Stimulated activated CD8-positive, alpha-beta memory T cell treated with anti-CD3 and anti-CD28 coated beads, Interleukin-12 subunit alpha, Interleukin-12 subunit beta, amount 100 ng/mL, for 24 hours (primary cell): ENCODE measurements around the gene GRAP2.
"Not testable (repeated sequence)": the region's sequence is repeated elsewhere in the genome, so short reads cannot be mapped to it uniquely, and the experiment has no call there.

Experiments
- DNase-seq: peaks from one replicate; pipeline ENCODE4 v3.0.0-alpha.2; 2020; ENCODE audit errors: extremely low read depth

GRAP2 gene

DNA sequence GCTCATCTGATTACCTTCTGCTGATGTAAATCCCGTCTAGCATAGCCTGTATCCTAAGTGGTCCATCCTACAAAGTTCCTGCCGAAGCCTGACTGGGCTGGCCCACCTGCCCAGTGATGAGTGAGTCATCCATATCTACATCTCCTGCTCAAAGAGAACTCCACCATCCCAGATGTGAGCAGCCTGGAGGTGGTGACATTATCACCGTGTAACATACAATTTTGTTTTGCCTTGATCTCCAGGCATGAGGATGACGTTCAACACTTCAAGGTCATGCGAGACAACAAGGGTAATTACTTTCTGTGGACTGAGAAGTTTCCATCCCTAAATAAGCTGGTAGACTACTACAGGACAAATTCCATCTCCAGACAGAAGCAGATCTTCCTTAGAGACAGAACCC lies 64.9 kb downstream of the GRAP2 start:
- no peak for DNase-seq

DNA sequence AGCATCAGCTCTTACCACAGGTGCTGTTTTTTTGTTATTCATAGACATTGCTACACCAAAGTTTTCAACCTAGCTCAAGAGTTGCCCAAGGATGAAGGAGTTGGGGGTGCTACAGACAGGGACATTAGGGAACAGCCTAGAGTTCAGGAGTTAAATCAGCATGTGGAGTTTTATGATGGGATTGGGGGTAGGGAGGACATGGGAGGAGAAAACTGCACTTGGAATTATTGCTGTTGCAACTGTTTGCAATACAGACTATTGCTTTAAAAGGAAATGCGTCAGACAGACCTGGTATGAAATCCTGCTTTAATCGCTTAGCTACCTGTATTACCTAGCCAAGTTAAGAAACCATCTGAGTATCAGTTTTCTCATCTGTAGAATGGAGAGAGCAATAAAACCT lies 65.6 kb downstream of the GRAP2 start:
- DNase-seq = no peak

DNA sequence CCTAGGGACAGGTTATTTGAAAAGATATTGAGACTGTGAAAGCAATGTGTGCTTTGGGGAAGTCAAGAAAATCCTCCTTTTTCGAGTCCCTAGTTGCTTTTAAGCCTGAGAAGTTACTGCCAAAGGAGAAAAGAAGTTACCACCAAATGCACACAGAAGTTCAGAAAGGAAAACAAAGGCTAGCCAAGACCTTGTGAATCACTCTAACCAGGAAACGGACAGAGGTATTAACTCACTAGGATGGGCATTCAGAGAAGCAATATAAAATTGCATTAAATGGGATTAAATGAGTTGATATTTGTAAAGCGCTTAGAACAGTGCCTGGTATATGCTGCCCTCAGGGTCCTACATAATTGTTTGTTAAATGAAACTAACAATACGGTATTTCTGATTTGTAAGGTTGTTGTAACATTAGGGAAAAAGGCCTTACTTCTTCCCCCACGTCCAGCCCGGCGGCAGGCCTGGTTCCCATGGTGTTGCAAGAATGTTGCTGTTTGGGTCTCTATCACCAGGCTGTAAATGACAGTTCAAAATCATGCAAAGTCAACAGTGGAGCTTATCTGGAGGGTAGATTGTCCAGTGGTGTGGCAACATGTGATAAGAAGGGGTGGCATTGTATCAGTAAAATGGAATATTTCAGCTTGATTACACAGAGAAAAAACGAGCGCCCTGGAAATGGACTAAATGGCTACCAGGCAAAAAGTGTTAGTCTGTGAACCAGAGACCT lies 66.4 kb downstream of the GRAP2 start:
- DNase-seq = no peak

DNA sequence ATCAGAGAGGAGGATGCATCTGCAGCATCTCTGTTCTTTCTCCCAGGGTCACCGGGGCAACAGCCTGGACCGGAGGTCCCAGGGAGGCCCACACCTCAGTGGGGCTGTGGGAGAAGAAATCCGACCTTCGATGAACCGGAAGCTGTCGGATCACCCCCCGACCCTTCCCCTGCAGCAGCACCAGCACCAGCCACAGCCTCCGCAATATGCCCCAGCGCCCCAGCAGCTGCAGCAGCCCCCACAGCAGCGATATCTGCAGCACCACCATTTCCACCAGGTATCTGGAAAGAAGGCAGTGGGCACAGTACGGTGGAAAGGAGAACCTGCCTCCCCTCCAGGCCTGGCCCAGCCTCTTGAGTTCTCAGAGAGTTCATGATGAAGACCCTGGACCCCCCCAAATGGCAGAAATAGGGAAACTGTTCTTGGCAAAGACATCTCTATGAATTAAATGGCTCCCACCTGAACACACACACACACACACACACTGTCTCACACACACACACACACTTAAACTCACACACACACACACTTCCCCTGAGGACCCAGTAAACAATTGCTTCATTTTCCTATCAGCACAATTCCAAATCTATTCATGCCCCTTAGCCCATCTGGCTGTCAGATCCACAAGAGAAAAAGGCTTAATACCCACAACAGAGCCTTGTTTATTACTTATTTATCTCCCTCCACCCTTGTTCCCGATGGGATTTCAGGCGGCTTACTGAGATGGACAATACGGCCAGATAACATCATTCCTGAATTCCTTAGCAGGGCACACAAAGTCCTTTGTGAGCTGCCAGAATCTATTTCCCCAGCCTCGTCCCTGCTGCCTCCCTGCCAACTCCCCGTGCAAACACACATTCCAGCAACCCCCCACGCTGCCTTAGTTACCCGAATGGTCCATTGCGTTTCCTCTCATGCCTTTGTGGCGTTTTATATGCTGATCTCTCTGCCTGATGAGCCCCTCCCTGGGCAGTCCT lies 67.4 kb downstream of the GRAP2 start:
- no peak for DNase-seq

DNA sequence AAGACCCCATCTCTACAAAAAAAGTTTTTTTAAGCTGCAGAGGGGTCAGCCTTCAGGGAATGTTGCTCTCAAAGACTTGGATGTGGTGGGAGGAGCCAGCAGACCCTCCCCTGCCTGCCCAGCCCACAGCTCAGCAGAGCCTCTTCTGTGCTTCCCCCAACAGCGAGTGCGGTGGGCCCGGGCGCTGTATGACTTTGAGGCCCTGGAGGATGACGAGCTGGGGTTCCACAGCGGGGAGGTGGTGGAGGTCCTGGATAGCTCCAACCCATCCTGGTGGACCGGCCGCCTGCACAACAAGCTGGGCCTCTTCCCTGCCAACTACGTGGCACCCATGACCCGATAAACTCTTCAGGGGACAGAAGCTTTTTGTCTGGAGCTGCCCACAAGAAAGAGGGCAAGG lies 69.9 kb downstream of the GRAP2 start:
- DNase-seq = no peak

DNA sequence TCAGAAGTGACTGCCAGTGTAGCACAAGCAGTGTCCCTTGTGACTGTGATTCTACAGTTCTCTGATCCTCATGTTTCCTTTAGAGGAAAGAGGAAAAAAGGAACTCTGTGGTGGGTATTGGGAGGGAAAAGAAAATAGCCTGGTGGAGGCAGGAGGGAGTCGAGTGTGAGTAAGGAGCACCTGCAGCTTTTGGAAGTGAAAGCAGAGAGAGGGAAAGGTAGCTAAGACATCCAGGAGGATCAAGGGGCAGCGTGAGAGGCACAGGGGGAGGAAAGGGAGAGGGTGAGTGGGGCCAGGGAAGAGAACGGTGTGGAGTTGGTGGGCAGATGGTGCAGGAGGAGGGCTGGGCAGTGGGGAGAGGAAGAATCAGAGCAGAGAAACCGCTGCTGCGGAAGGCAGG lies 71.8 kb downstream of the GRAP2 start:
- no peak for DNase-seq

DNA sequence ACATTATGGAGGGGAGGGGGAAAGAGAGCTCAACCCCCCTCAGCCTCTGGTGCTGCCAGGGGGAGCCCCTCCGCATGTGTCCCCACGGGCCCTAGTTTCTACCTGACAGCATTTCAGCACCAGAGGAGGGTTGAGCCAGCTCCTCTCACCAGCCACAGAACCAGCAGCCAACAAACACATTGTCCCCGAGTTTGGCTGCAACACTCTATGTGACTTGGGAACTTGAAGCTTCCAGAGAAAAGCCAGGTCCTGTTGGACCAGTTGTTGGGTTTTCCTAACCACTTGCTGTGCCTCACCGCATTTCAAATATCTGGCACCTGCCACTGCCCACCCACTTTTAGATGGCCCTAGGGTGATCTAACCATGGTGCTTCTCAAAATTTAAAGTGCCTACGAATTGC lies 72.8 kb downstream of the GRAP2 start:
- no peak for DNase-seq

DNA sequence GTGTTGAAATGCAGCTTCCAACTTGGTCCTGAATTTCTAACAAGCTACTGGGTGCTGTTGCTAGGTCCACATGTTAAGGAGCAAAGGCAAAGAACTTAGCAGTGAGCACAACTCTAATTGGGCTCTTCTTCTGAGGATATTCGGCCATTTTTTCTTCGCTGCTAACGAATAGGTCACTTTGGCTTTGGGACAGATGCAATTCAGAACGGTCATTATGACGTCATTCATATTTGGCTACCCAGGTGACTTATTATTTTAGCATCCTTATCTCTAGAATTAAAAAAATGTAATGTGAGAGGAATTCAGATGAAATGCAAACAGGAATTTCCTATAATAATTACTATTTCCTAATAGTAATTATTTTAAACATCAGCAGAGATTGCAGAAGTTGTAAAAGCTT lies 73.2 kb downstream of the GRAP2 start:
- no peak for DNase-seq

DNA sequence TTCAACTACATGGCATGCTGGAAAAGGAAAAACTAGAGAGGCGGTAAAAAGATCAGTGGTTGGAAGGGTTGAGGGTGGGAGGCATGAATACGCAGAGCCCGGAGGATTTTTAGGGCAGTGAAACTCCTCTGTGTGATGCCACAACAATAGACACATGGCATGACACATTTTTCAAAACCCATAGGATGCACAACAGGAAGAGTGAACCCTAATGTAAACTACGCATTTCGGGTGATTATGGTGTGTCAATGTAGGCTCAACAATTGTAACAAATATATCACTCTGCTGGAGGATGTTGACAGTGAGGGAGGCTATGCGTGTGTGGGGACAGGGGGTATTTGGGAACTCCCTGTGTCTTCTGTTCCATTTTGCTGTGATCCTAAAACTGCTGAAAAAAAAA lies 78.2 kb downstream of the GRAP2 start:
- no peak for DNase-seq

DNA sequence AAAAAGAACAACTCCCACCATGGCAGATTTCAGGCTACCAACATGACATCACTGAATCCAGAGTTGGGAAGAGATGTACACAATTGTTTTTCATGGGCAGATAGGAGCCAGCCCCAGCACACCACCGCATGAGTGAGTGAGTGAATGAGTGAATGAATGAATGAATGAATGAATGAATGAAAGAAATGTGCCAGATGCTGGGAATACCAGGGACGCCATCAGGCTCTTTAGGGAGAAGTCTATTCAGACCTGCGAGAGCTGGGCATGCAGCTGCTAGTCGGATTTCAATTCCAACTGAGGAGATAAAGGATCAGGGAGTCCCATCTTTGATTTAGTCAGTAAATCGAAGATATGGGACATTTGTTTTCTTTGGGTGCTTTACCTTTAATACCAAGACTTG lies 78.6 kb downstream of the GRAP2 start:
- no peak for DNase-seq

DNA sequence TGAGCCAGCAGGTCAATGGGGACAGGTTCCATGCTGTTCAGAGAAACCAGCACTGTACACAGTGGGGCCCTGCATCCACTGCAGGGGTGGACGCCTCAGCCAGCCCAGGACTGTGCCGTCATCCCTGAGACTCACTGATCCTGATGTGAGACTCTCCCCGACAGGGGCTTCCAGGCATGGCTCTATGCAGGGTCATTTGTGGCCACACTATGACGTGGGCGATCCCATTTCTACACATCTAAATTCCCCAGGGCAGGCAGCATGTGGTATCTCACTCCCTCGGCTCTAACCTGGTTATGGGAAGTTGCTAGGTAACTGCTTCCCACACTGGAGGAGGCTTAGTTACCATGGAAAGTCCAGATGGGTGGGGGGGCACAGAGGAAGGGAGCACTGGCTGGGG lies 79.7 kb downstream of the GRAP2 start:
- no peak for DNase-seq

DNA sequence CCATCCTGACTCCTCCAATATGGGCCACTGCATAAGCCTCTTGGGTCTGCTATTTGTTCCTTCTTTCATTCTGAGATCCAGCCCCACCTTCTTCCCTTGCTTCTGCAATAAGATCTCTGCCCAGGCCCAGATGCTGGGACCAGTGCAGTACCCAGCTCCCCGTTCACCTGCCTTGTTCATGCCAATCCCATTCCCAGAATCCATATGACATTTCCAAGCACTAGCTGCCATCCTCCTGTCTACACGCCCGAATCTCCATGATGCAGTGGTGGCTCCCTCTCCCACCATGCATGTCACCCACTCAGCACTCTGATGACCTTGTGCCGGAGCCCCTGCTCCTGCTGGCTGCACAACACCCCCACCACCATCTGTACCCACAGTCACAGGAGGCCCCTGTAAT lies 82.5 kb downstream of the GRAP2 start:
- DNase-seq = no peak

DNA sequence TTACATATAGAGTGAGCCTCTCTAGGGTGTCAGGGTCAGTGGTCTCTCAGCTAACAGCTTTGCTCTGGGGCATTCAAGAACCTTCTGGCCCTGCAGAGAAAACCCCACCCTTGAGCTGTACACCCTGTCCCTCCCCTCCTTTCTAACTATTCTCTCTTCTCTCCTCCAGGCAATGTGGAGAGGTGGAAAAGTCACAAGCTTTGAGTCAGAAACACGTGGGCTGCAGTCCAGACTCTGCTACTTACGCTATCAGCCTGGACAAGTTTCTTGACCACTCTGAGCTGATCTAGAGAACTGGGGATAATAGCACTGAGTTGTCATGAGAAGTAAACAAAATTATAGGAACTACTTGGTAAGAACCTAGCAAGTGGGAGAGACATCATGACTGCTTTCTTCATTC lies 83.1 kb downstream of the GRAP2 start:
- DNase-seq = no peak

DNA sequence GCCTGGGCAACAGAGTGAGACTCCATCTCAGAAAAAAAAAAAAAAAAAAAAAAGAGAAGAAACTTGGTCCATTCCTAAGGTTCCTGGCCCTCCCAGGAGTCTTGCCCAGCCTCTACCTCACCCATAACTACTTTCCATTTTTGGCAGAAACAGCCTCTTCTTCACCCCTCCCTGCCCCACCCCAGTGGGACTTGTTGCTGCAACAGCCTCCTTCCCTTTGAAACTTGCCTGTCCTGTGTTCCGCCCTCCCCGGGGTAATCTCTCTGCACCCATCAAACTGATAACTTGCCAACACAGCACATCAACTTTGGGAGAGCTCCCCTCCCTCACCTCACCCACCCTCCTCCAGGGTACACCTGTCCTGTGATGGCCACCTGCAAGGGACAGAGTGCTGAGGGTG lies 83.9 kb downstream of the GRAP2 start:
- no peak for DNase-seq

DNA sequence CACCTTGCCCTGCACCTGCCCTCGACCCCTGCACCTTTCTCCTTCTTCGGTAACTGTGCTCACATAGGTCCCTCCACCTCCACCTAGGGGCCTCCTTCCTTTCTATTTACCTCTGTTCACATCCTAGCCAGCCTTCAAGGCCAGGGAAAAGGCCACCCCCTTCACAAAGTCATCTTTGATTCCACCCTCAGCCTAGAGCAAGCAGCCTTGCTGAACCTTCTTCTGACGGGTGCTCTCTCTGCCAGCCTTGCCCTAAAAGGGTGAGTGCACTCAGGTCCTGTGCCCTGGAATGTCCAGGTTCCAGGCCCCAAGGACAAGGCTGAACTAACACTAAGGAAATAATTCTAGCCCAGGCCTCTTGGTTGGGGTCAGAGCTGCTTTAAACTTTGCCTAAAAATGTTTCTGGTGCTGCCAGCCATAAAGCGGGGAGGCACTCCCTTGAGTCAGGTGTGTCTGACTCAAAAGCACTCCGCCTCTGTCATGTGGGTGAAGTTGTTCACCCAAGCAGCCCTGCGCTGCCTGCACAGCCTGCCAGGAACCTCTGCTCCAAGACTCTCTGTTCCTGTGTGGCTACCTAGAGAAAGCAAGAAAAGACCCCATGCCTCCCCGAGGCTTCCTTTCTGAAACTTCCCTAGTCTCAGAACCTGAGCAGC lies 84.6 kb downstream of the GRAP2 start:
- DNase-seq = no peak

DNA sequence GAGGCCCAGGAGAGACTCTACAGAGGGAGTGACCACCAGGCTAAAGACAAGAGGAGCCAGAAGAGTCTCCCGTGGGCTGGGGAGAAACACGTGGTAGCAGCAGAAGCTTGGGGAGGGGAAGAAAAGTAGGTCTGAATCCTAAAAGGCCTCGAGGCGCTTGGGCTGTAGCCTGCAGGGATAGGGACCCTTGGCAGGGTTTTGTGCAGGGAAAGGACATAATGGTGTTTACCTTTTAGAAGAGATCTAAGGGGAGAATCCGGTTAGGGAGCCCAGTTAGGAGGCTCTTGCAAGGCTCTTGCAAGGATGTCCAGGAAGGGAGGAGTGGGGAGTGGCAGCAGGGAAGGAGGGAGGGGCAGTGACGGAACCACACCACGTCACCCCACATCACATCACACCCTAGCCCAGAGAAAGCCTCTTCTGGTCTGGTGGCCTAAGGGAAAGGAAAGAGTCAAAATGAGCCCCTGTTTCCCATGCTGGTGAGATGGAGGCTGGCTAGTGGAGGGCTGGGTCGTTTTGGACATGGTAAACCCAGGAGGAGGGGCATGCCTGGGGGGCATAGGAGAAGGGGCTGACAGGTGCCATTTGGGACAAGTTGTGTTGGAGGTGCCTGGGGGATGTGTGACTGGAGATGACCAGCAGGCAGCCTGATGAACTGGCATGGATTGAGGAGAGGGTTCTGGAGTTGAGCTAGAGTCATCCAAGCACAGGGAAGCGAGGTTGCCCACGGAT lies 87.7 kb downstream of the GRAP2 start:
- DNase-seq = no peak

DNA sequence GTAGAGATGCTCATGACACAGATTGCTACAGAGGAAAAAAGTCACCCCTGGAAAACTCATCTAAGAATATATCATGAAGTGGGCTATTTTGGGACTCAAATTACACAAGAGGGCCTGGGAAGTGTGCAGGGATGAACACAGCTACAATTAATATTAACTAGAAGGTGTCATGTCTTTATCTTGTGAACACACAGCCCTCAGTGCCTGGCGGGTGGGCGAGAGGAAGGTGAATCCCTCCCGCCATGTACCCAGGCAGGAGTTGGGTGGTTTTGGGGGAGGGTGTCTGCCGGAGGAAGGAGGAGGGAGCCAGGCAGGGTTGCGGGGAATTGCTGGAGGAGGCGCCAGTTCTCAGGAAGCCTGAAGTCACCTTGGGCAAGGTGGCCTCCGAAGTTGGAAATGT lies 88.7 kb downstream of the GRAP2 start:
- no peak for DNase-seq

DNA sequence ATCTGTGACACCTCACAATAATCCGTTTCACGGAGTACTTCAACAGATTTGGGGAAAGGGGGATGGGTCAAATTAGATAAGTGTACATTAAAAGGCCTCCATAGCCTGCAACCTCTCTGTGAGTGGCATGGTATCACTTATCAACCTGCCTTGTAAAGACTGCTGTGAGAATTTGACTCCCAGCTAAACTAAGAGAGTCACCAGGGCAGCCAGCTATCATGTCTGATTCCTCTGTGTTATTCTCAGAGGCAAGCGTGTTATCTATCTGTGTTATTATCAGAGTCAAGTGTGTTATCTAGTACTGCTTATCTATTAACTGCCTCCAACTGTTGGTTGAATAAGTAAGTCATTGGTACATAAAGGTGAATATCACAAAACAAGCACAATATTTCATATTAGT lies 89.8 kb downstream of the GRAP2 start:
- DNase-seq = no peak

DNA sequence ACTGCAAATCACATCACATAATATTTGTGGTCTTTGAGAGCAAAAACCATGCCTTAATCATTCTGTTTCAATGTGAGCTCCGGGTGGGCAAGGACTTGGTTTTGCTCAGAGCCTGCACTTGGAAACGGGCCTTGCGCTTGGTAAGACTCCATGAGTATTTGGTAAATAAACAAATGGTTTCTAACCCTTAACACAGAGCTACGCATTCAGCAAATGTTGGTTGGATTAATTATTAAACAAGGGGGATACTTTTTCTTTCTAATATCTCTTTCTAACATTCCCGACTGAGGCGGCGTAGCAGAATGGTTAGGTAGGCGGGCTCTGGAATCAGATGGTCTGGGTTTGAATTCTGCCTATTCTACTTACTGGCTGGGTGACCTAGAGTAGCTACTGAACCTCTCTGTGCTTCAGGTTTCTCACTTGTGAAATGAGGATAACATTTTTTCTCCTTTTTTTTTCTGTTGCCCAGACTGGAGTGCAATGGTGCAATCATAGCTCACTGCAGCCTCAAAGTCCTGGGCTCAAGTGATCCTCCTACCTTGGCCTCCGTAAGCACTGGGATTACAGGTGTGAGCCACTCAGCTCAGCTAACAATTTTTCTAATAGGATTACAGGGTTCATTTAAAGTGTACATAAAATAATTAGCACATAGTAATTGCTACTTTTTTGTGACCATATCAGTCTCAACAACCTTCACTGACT lies 90.4 kb downstream of the GRAP2 start:
- no peak for DNase-seq

DNA sequence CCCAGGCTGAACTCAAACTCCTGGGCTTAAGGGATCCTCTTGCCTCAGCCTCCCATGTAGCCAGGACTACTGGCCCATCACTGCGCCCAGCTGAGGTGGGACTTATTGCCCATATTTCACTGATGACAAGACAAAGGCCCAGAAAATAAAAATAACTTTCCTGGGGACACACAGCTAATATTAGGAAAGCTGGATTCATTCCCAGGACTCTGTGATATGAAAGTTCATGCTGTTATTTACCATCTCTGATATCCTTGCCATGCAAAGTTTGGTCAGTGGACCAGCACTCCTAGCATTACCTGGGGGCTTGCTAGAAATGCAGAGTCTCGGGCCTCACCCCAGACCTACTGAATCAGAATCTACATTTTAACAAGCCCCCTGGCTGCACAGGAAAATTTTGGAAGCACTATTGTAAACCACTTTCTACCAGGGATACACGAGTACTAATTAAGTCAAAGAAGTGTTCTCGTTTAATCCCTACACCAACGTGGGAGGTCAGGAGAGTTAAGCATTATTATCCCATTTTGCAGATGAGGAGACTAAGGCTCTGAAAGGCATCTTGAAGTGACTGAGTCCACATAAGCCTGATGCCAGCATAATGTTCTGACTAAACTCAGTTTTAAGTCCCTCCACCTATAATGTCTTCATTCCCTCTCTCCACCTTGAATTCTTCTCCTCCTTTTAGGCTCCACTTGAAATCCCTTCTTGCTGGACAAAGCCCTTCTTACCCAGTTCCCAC lies 91.4 kb downstream of the GRAP2 start:
- DNase-seq = no peak

DNA sequence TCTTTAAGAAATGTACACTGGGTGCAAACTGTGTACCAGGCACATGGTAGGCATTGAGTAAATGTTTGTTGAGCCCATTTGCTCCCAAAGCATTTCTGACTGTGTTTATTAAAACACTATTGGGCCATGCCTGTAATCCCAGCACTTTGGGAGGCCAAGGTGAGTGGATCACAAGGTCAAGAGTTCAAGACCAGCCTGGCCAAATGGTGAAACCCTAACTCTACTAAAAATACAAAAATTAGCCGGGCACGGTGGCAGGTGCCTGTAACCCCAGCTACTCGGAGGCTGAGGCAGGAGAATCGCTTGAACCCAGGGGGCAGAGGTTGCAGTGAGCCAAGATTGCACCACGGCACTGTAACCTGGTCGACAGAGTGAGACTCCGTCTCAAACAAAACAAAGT lies 92.0 kb downstream of the GRAP2 start:
- DNase-seq = not testable (repeated sequence)
